CD4-positive, alpha-beta memory T cell (primary cell): Measurements from ENCODE around the gene MOB3C. TPM values are rescaled to one million over a fixed set of nuclear protein-coding genes. Genes with fewer than 3 reads are reported as not detected.

Experiments used
- CTCF ChIA-PET: fragments of 350-600 bp; sonication (Branson Sonifier 250); formaldehyde crosslinking; loops from one replicate; lab custom pipeline; 2021; ENCODE audit warnings: inconsistent platforms; ENCODE audit not compliant: partially characterized antibody; lab: Charles Lee
- POLR2A ChIA-PET: fragments of 350-600 bp; sonication (Branson Sonifier 250); formaldehyde crosslinking; loops from one replicate; lab custom pipeline; 2021; ENCODE audit not compliant: partially characterized antibody; lab: Charles Lee
- DNase-seq, 5 donors: peaks; one replicate each; pipeline versions ENCODE4 v3.0.0 to v3.0.0-alpha.2; 2020 to 2022; ENCODE audit warnings: mixed read lengths in 1 of 5
- H3K27ac ChIP-seq: one replicate; pipeline ENCODE4 v1.7.0; 2013; ENCODE audit warnings: low read depth, low read length
- H3K27me3 ChIP-seq: 2 replicates; pipeline ENCODE4 v1.7.0; 2013; ENCODE audit warnings: mild to moderate bottlenecking, low read length, moderate library complexity; ENCODE audit not compliant: insufficient read depth
- H3K36me3 ChIP-seq: 2 replicates; pipeline ENCODE4 v1.7.0; 2013; ENCODE audit warnings: mild to moderate bottlenecking, low read length, moderate library complexity; ENCODE audit not compliant: insufficient read depth
- H3K4me1 ChIP-seq: 2 replicates; pipeline ENCODE4 v1.7.0; 2013; ENCODE audit warnings: mild to moderate bottlenecking, low read length, moderate library complexity; ENCODE audit not compliant: insufficient read depth
- H3K4me3 ChIP-seq, 2 donors: one replicate each; pipeline ENCODE4 v1.7.0; 2013; ENCODE audit warnings: low read length in 2 of 2, mild to moderate bottlenecking in 1 of 2
- H3K9me3 ChIP-seq, 2 donors: one replicate each; pipeline ENCODE4 v1.7.0; 2013; ENCODE audit warnings: low read length in 2 of 2, control low read depth in 1 of 2; ENCODE audit not compliant: control insufficient read depth in 1 of 2
- H3K27ac Mint-ChIP-seq, 7 donors: one replicate each; pipeline ENCODE4 v1.8.0; 2020 to 2021; ENCODE audit warnings: mixed read lengths in 7 of 7, mild to moderate bottlenecking in 6 of 7, inconsistent platforms in 3 of 7, moderate library complexity in 3 of 7
- H3K27me3 Mint-ChIP-seq, 2 donors: one replicate each; pipeline ENCODE4 v1.8.0; 2020 to 2021; ENCODE audit warnings: mixed read lengths in 2 of 2
- H3K36me3 Mint-ChIP-seq, 2 donors: one replicate each; pipeline ENCODE4 v1.8.0; 2020 to 2021; ENCODE audit warnings: mixed read lengths in 2 of 2, inconsistent platforms in 1 of 2, mild to moderate bottlenecking in 1 of 2
- H3K4me1 Mint-ChIP-seq, 4 donors: one replicate each; pipeline ENCODE4 v1.8.0; 2020 to 2021; ENCODE audit warnings: mixed read lengths in 4 of 4, mild to moderate bottlenecking in 1 of 4
- H3K4me3 Mint-ChIP-seq, 8 donors: one replicate each; pipeline ENCODE4 v1.8.0; 2020 to 2021; ENCODE audit warnings: mixed read lengths in 8 of 8, mild to moderate bottlenecking in 7 of 8, moderate library complexity in 6 of 8, inconsistent platforms in 3 of 8
- H3K9me3 Mint-ChIP-seq, 8 donors: one replicate each; pipeline ENCODE4 v1.8.0; 2020 to 2021; ENCODE audit warnings: mixed read lengths in 8 of 8, mild to moderate bottlenecking in 5 of 8, inconsistent platforms in 3 of 8, moderate library complexity in 1 of 8
- intact Hi-C: fragments of 100-400 bp; cut with micrococcal nuclease; formaldehyde crosslinking; loops from one replicate; pipeline ENCODE4 v1.15.1; 2023
- polyA plus RNA-seq, 2 donors: library from polyadenylated mRNA; unstranded; fragments of 300-500 nt; fragmentation: Illumina TruSeq; gene quantifications; one replicate each; pipeline ENCODE4 v1.2.3, GENCODE V29; 2021
- total RNA-seq, 2 experiments: library from RNA; stranded (reverse); gene quantifications; one replicate each; pipeline ENCODE4 v1.2.3, GENCODE V29; 2021

The MOB3C gene
- total and polyA plus RNA-seq, 4 experiments from 2014 or later, result 9.8 to 29.5 (median 23.5) TPM

DNA sequence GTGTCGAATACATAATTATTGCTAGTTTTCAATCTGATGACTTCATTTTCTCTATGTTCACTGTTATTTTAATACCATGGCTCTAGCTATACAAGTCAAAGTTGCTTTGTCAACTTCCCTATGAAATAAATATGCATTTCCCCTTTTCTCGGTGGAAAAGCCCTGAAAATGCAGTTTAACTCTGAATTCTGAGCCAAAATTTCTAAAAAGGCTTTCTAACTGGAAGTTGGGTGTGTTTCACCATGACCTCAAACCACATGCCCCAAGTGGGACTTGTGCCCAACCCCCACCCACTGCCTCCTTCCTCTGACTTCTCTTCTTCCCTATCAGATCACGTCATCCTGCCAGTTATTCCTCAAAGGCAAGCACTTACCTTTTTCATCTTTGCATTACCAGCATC is 21.5 kb downstream of the MOB3C start:
- H3K27me3 ChIP-seq, result no peaks in the 10 kb centered on the region
- H3K36me3 ChIP-seq, result peaks cover 25% of the 10 kb centered on the region
- peaks cover 38% of the 10 kb centered on the region for H3K4me1 ChIP-seq
- peak overlapping the region in 5 of 7 donors; percentile 17 to 78 (median 60) for H3K27ac Mint-ChIP-seq
- H3K9me3 ChIP-seq, result no peaks in the 10 kb centered on the region
- ChIA-PET CTCF (interaction anchor here (1.4 kb wide), 1 partner anchor 13 kb away, joined by 3 read pairs; no protein-coding TSS in a partner anchor), POLR2A (no interaction called here)
- no peak overlapping the region for H3K4me3 ChIP-seq
- no peaks in the 10 kb centered on the region for H3K9me3 Mint-ChIP-seq
- peaks cover 33 to 70% (median 52%) of the 10 kb centered on the region in 4 donors for H3K4me1 Mint-ChIP-seq
- no peaks in the 10 kb centered on the region for H3K27me3 Mint-ChIP-seq
- intact Hi-C loops, result no loop called here
- peak overlapping the region; percentile 4 to 77 (median 44) for H3K4me3 Mint-ChIP-seq
- no peak overlapping the region for H3K27ac ChIP-seq
- no peak for DNase-seq
- H3K36me3 Mint-ChIP-seq, result peaks cover 47 to 52% of the 10 kb centered on the region in 2 donors

DNA sequence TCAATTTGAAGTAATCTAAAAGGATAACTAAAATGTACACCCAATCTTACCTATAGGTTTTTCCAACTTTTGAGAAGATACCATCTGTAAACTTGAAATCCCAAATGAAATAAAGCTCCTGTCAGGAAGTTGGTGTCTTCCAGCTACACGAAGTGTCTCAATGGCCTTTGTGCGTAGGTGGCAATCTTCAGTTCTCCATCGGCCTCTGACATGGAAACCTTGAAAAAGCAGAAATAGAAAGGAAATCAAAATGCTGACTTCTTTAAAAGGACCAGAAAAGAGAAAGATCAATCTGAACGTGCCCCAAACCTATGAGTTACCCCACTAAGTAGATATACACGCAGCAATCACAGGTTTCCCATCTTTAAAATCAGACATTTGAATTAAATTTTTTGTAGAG is 22.5 kb downstream of the MOB3C start:
- ChIA-PET CTCF (no interaction called here), POLR2A (interaction anchor here (1.3 kb wide), 1 partner anchor 10 kb away, joined by 4 read pairs; the partner anchor contains the start of gene MKNK1)
- Mint-ChIP-seq H3K36me3 (peaks cover 57 to 63% of the 10 kb centered on the region in 2 donors), H3K9me3 (no peaks in the 10 kb centered on the region), H3K4me1 (peaks cover 24 to 62% (median 44%) of the 10 kb centered on the region in 4 donors), H3K27me3 (no peaks in the 10 kb centered on the region), H3K27ac (peak overlapping the region in 2 of 7 donors; percentile 37 to 48), H3K4me3 (peak overlapping the region in 1 of 8 donors; percentile 43)
- H3K9me3 ChIP-seq, result no peaks in the 10 kb centered on the region
- intact Hi-C loops, result no loop called here
- H3K27ac ChIP-seq, result no peak overlapping the region
- H3K4me3 ChIP-seq, result no peak overlapping the region
- peaks cover 27% of the 10 kb centered on the region for H3K4me1 ChIP-seq
- H3K27me3 ChIP-seq, result no peaks in the 10 kb centered on the region
- DNase-seq, result no peak
- H3K36me3 ChIP-seq, result peaks cover 36% of the 10 kb centered on the region

DNA sequence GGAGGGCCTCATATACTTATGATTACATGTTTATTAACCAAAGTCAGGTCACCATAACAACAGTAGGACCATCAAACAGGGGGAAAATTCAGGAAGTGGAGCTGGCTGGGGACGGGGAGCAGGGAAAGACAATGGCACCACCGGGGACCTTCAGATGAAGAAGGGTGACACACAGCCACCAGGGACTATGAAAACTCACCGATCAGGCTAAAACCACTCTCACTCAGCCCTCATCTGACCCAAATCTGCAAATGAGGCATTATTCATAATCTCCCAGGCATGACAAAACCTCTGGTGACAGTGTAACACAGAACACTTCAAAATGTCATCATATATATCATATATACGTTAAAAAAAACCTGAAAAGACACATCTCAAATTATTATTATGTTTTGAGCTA is 23.8 kb downstream of the MOB3C start:
- ChIA-PET POLR2A (interaction anchor here (1.3 kb wide), 1 partner anchor 11 kb away, joined by 4 read pairs; the partner anchor contains the start of gene MKNK1), CTCF (no interaction called here)
- no peaks in the 10 kb centered on the region for H3K27me3 Mint-ChIP-seq
- peaks cover 62 to 64% of the 10 kb centered on the region in 2 donors for H3K36me3 Mint-ChIP-seq
- no peak for DNase-seq
- H3K4me1 Mint-ChIP-seq, result peaks cover 19 to 55% (median 38%) of the 10 kb centered on the region in 4 donors
- H3K9me3 ChIP-seq, result no peaks in the 10 kb centered on the region
- H3K27me3 ChIP-seq, result no peaks in the 10 kb centered on the region
- H3K4me3 ChIP-seq, result no peak overlapping the region
- no peak overlapping the region for H3K4me3 Mint-ChIP-seq
- H3K27ac ChIP-seq, result no peak overlapping the region
- H3K27ac Mint-ChIP-seq, result peak overlapping the region in 3 of 7 donors; percentile 12 to 87 (median 74)
- peaks cover 36% of the 10 kb centered on the region for H3K36me3 ChIP-seq
- intact Hi-C loops, result no loop called here
- no peaks in the 10 kb centered on the region for H3K9me3 Mint-ChIP-seq
- peaks cover 21% of the 10 kb centered on the region for H3K4me1 ChIP-seq

DNA sequence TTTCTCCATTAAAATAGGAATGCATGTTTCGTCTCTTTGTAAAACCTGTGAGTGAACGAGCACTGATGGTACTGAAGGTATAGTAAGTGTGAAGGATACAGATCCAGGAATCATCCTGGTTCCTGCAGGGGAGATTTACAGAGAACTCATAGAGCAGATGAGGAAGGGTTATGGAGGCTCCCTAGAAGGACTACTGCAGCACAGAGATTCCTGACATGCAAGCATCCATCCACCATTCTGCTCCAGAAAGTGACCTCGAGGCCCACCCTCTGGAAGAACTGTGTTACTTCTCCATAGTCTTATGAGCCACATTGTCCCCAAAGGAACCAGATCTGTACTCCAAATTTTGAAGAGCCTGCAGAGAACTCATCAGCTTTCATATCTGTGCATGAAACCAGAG is 27.1 kb downstream of the MOB3C start:
- peaks cover 6 to 25% (median 18%) of the 10 kb centered on the region in 4 donors for H3K4me1 Mint-ChIP-seq
- DNase-seq, result no peak
- H3K27me3 Mint-ChIP-seq, result no peaks in the 10 kb centered on the region
- peaks cover 60 to 74% of the 10 kb centered on the region in 2 donors for H3K36me3 Mint-ChIP-seq
- Histone ChIP-seq H3K27ac (no peak overlapping the region), H3K36me3 (peaks cover 36% of the 10 kb centered on the region), H3K9me3 (no peaks in the 10 kb centered on the region), H3K4me1 (peaks cover 6% of the 10 kb centered on the region), H3K27me3 (no peaks in the 10 kb centered on the region), H3K4me3 (no peak overlapping the region)
- intact Hi-C loops, result no loop called here
- H3K27ac Mint-ChIP-seq, result peak overlapping the region in 1 of 7 donors; percentile 2
- H3K9me3 Mint-ChIP-seq, result no peaks in the 10 kb centered on the region
- CTCF ChIA-PET, result interaction anchor here (2.2 kb wide), 1 partner anchor 14 kb away, joined by 12 read pairs; the partner anchor contains the start of gene MKNK1
- POLR2A ChIA-PET, result interaction anchor here (1.6 to 2.0 kb wide), 2 partner anchors 10 to 14 kb away, joined by 4 to 9 read pairs; partner anchors contain the start of gene MKNK1
- no peak overlapping the region for H3K4me3 Mint-ChIP-seq

DNA sequence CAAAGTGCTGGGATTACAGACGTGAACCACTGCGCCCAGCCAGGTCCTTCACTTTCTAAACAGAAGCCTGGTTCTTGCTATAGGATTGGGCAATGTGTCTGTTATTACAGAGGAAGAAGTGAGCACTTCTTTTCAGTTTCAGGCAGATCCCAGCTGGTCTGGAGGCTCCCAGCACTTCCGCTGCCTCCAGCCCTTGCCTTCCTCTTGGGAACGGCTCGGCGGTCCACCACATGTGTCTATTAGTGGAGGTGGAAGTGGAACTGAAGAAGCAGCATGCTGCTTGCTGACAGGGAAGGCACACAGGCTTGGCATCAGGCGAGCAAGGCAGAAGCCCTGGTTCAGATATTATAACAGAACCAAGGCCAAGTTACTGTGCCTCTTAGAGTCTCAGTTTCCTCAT is 29.5 kb downstream of the MOB3C start:
- ChIA-PET CTCF (no interaction called here), POLR2A (no interaction called here)
- H3K27me3 ChIP-seq, result no peaks in the 10 kb centered on the region
- intact Hi-C loops, result no loop called here
- H3K4me3 ChIP-seq, result no peak overlapping the region
- H3K27ac ChIP-seq, result no peak overlapping the region
- H3K4me1 ChIP-seq, result peaks cover 15% of the 10 kb centered on the region
- no peak overlapping the region for H3K4me3 Mint-ChIP-seq
- H3K36me3 ChIP-seq, result peaks cover 34% of the 10 kb centered on the region
- H3K27ac Mint-ChIP-seq, result no peak overlapping the region
- peaks cover 54 to 72% of the 10 kb centered on the region in 2 donors for H3K36me3 Mint-ChIP-seq
- H3K9me3 Mint-ChIP-seq, result no peaks in the 10 kb centered on the region
- H3K4me1 Mint-ChIP-seq, result peaks cover 12 to 28% (median 15%) of the 10 kb centered on the region in 4 donors
- no peaks in the 10 kb centered on the region for H3K9me3 ChIP-seq
- no peaks in the 10 kb centered on the region for H3K27me3 Mint-ChIP-seq
- no peak for DNase-seq

DNA sequence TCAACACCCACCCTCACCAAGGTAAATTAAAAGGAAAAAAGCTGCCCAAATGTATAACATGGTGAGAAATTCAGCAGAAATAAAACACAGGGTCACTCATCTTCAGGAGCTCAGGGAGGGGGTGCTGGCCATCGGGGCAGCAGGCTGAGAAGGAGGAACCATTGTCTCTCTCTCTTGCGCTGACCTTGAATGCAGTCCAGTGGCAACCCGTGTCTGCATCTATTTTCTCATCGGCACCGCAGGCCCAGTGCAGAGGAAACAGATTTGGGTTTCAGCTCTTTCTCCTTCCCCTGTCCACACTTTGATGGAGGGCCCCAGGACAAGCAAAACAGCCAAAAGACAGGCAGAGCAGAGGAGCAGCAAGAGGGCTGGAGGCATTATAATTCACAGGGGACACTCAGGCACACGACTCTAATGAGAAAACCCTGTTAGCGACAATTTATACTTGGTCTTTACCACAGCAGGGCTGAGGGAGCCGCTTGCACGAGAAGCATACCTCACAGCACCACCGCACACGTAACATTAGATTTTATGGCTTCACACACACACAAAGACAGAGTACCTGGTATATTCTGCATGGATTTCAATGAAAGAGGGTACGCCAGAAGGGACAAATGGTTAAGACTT is 31.2 kb downstream of the MOB3C start:
- Mint-ChIP-seq H3K4me3 (no peak overlapping the region), H3K36me3 (peaks cover 53 to 70% of the 10 kb centered on the region in 2 donors), H3K9me3 (no peaks in the 10 kb centered on the region), H3K4me1 (peaks cover 23 to 40% (median 28%) of the 10 kb centered on the region in 4 donors), H3K27ac (no peak overlapping the region), H3K27me3 (no peaks in the 10 kb centered on the region)
- H3K27ac ChIP-seq, result no peak overlapping the region
- intact Hi-C loops, result no loop called here
- peaks cover 19% of the 10 kb centered on the region for H3K36me3 ChIP-seq
- H3K4me3 ChIP-seq, result no peak overlapping the region
- POLR2A ChIA-PET, result no interaction called here
- H3K27me3 ChIP-seq, result no peaks in the 10 kb centered on the region
- no peak for DNase-seq
- CTCF ChIA-PET, result interaction anchor here (1.0 to 3.0 kb wide), 2 partner anchors 19 to 32 kb away, joined by 4 to 8 read pairs; partner anchors contain the start of gene MKNK1
- H3K9me3 ChIP-seq, result no peaks in the 10 kb centered on the region
- peaks cover 32% of the 10 kb centered on the region for H3K4me1 ChIP-seq

DNA sequence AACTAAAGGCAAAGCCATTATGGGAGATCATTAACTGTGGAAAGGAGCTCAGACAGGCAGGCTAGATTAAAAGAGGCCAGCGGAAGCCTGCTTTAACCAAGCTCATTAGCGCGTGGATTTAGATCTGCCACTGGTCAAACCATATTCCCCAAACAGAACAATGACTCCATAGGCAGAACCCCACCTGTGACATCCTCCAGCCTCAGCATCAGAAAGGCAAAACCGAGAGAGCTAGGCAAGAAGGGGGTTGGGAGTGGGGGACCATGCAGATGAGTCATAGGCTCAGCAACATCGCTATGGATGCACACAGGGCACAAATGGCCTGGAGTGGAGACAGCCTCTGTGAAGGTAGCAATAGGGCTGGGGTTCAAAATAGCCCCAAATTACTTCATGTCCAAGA is 33.1 kb downstream of the MOB3C start:
- no peaks in the 10 kb centered on the region for H3K9me3 Mint-ChIP-seq
- no peaks in the 10 kb centered on the region for H3K9me3 ChIP-seq
- peaks cover 16% of the 10 kb centered on the region for H3K36me3 ChIP-seq
- no peaks in the 10 kb centered on the region for H3K27me3 ChIP-seq
- no peaks in the 10 kb centered on the region for H3K27me3 Mint-ChIP-seq
- peaks cover 17 to 40% (median 27%) of the 10 kb centered on the region in 4 donors for H3K4me1 Mint-ChIP-seq
- POLR2A ChIA-PET, result no interaction called here
- no peak overlapping the region for H3K4me3 ChIP-seq
- no peak overlapping the region for H3K27ac ChIP-seq
- no peak overlapping the region for H3K4me3 Mint-ChIP-seq
- H3K36me3 Mint-ChIP-seq, result peaks cover 46 to 65% of the 10 kb centered on the region in 2 donors
- peaks cover 32% of the 10 kb centered on the region for H3K4me1 ChIP-seq
- intact Hi-C loops, result no loop called here
- no peak for DNase-seq
- H3K27ac Mint-ChIP-seq, result peak overlapping the region in 3 of 7 donors; percentile 15 to 80 (median 73)
- CTCF ChIA-PET, result interaction anchor here (3.0 kb wide), 1 partner anchor 21 kb away, joined by 8 read pairs; the partner anchor contains the start of gene MKNK1
